ENCODE data around the gene PRKG1. TPM values are rescaled to one million over a fixed set of nuclear protein-coding genes. Genes with fewer than 3 reads are reported as not detected.

PRKG1 gene
- total RNA-seq, 1 donor from 2014 or later: 26.4 TPM

DNA sequence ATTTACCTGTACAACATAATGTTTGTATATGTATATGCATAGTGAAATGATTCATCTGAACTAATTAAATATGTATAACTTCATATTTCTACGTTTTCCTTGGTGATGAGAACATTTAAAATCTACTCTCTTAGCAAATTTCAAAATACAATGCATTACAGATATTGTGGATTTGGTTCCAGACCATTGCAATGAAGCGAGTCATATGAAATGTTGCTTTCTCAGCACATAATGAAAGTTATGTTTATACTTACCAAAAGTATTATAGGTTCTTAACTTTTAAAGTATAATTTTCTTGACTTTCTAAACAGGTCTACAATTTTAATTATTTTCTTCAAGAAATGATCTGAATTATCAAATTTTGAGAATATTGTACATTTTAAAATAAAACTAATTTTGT lies 435.9 kb downstream of the PRKG1 start:
- H3K27ac Mint-ChIP-seq: no peak overlapping the region
- H3K9me3 Mint-ChIP-seq: no peaks in the 10 kb centered on the region
- no peak overlapping the region for H3K9ac ChIP-seq
- no peaks in the 10 kb centered on the region for H3K27me3 ChIP-seq
- no peaks in the 10 kb centered on the region for H4K20me1 ChIP-seq (ENCODE audit: low read depth)
- H3K4me3 Mint-ChIP-seq: no peak overlapping the region
- no peak overlapping the region for H2AFZ ChIP-seq (replicated peaks)
- H3K36me3 Mint-ChIP-seq: no peaks in the 10 kb centered on the region
- H3K4me2 ChIP-seq: no peak overlapping the region
- H3K9me3 ChIP-seq (ENCODE audit: low read depth): no peaks in the 10 kb centered on the region
- H3F3A ChIP-seq (ENCODE audit: low read depth): no peaks in the 10 kb centered on the region
- no peaks in the 10 kb centered on the region for H3K79me2 ChIP-seq (ENCODE audit: low read depth)
- H3K27me3 Mint-ChIP-seq (ENCODE audit: insufficient read depth, low read depth): no peaks in the 10 kb centered on the region
- H3K4me1 Mint-ChIP-seq: no peaks in the 10 kb centered on the region
- TF ChIP-seq, protein P1, sequence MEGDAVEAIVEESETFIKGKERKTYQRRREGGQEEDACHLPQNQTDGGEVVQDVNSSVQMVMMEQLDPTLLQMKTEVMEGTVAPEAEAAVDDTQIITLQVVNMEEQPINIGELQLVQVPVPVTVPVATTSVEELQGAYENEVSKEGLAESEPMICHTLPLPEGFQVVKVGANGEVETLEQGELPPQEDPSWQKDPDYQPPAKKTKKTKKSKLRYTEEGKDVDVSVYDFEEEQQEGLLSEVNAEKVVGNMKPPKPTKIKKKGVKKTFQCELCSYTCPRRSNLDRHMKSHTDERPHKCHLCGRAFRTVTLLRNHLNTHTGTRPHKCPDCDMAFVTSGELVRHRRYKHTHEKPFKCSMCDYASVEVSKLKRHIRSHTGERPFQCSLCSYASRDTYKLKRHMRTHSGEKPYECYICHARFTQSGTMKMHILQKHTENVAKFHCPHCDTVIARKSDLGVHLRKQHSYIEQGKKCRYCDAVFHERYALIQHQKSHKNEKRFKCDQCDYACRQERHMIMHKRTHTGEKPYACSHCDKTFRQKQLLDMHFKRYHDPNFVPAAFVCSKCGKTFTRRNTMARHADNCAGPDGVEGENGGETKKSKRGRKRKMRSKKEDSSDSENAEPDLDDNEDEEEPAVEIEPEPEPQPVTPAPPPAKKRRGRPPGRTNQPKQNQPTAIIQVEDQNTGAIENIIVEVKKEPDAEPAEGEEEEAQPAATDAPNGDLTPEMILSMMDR (IDR thresholded peaks at IDR 0.05): no peak
- no peak overlapping the region for H3K27ac ChIP-seq
- H3K4me1 ChIP-seq: no peaks in the 10 kb centered on the region
- no peaks in the 10 kb centered on the region for H3K36me3 ChIP-seq
- H3K4me3 ChIP-seq: no peak overlapping the region
- DNase-seq (ENCODE audit: low spot score): no peak

DNA sequence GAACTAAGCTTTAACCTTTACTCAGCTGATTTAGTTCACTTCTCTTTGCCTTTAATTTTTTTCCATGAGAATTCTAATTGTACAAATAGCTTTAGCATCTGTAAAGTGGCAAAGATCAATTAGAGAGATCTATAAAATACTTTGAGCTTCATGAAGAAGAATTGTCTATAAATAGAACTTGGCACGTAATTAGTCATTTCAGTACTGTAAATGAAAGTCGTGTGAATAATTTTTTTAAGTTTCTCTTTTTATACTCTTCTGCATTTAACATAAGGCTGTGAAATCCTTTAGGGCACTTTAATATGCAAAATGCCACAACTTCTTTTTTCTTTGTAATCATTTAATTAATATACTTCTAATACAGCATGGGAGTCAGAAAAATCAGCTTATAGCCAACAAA lies 447.3 kb downstream of the PRKG1 start:
- Histone ChIP-seq H3K4me2 (no peak overlapping the region), H3K4me1 (peaks cover 3% of the 10 kb centered on the region), H2AFZ (replicated peaks) (no peak overlapping the region), H3K4me3 (no peak overlapping the region), H4K20me1 (ENCODE audit: low read depth) (no peaks in the 10 kb centered on the region), H3K36me3 (peaks cover 4% of the 10 kb centered on the region), H3K79me2 (ENCODE audit: low read depth) (no peaks in the 10 kb centered on the region), H3K9ac (no peak overlapping the region), H3K27ac (no peak overlapping the region), H3K9me3 (ENCODE audit: low read depth) (no peaks in the 10 kb centered on the region), H3K27me3 (no peaks in the 10 kb centered on the region), H3F3A (ENCODE audit: low read depth) (peaks cover 2% of the 10 kb centered on the region)
- no peak overlapping the region for H3K4me3 Mint-ChIP-seq
- TF ChIP-seq EZH2phosphoT487 (IDR thresholded peaks at IDR 0.05): no peak
- no peak for TF ChIP-seq EZH2 (IDR thresholded peaks at IDR 0.05)
- TF ChIP-seq, protein P1 (IDR thresholded peaks at IDR 0.05): no peak
- H3K27ac Mint-ChIP-seq: no peak overlapping the region
- no peaks in the 10 kb centered on the region for H3K27me3 Mint-ChIP-seq (ENCODE audit: insufficient read depth, low read depth)
- H3K9me3 Mint-ChIP-seq: no peaks in the 10 kb centered on the region
- H3K4me1 Mint-ChIP-seq: no peaks in the 10 kb centered on the region
- DNase-seq (ENCODE audit: low spot score): no peak
- no peaks in the 10 kb centered on the region for H3K36me3 Mint-ChIP-seq

DNA sequence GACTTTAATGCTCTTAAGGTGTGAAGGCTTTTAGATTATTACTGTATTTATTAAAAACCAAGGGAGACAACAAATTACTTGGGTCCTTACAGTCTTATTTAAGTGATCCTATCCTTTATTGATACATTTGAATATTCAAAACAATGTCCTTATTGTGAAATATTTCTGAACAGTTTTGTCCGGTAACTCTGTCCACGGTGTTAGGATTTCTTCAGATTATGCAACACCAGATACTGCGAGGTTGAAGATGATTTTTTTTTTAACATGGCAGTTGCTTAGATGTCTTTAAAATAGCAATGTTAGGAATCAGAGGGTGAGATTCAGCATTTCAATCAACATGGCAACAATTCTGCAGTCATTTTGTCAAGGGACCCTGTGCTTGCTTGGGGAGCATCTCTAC lies 448.6 kb downstream of the PRKG1 start:
- DNase-seq (ENCODE audit: low spot score): no peak
- H2AFZ ChIP-seq (replicated peaks): no peak overlapping the region
- no peaks in the 10 kb centered on the region for H3K27me3 ChIP-seq
- H3K79me2 ChIP-seq (ENCODE audit: low read depth): no peaks in the 10 kb centered on the region
- Mint-ChIP-seq H3K4me3 (no peak overlapping the region), H3K27ac (no peak overlapping the region), H3K4me1 (peaks cover 7% of the 10 kb centered on the region), H3K27me3 (ENCODE audit: insufficient read depth, low read depth) (no peaks in the 10 kb centered on the region), H3K9me3 (no peaks in the 10 kb centered on the region), H3K36me3 (no peaks in the 10 kb centered on the region)
- no peak overlapping the region for H3K27ac ChIP-seq
- no peaks in the 10 kb centered on the region for H3K9me3 ChIP-seq (ENCODE audit: low read depth)
- no peaks in the 10 kb centered on the region for H3K36me3 ChIP-seq
- peaks cover 7% of the 10 kb centered on the region for H3F3A ChIP-seq (ENCODE audit: low read depth)
- no peak overlapping the region for H3K9ac ChIP-seq
- H4K20me1 ChIP-seq (ENCODE audit: low read depth): no peaks in the 10 kb centered on the region
- TF ChIP-seq EZH2 (IDR thresholded peaks at IDR 0.05) (no peak), EZH2phosphoT487 (IDR thresholded peaks at IDR 0.05) (no peak)
- TF ChIP-seq, protein P1 (IDR thresholded peaks at IDR 0.05): no peak
- H3K4me2 ChIP-seq: no peak overlapping the region
- H3K4me3 ChIP-seq: no peak overlapping the region
- H3K4me1 ChIP-seq: peaks cover 16% of the 10 kb centered on the region

DNA sequence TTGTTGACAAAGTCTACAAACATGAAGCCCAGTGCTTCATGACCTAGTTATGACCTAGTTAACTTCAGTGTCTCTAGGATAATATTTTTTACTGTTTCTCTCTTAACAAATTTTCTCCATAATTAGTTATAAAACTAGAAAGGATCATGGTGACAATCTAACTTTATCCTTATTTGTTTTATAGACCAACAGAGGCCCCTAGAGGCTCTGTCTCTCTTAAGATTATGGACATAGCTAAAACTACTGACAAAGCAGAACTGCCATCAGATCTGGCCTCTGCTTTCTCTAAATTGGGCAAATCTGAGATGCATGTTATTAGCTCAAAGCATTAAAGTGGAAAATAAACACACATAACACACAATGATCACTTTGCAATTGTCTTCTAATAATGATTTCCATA lies 449.2 kb downstream of the PRKG1 start:
- H3K79me2 ChIP-seq (ENCODE audit: low read depth): no peaks in the 10 kb centered on the region

More for the DNA sequence above, 449.2 kb downstream of the PRKG1 start:
- Mint-ChIP-seq H3K27ac (no peak overlapping the region), H3K4me1 (peaks cover 10% of the 10 kb centered on the region), H3K27me3 (ENCODE audit: insufficient read depth, low read depth) (no peaks in the 10 kb centered on the region), H3K36me3 (no peaks in the 10 kb centered on the region), H3K4me3 (no peak overlapping the region), H3K9me3 (no peaks in the 10 kb centered on the region)
- Histone ChIP-seq H4K20me1 (ENCODE audit: low read depth) (no peaks in the 10 kb centered on the region), H3K9me3 (ENCODE audit: low read depth) (no peaks in the 10 kb centered on the region), H3K4me2 (no peak overlapping the region), H3K27ac (no peak overlapping the region), H3K27me3 (no peaks in the 10 kb centered on the region), H3F3A (ENCODE audit: low read depth) (peaks cover 7% of the 10 kb centered on the region), H3K4me1 (peaks cover 22% of the 10 kb centered on the region), H3K36me3 (no peaks in the 10 kb centered on the region), H3K9ac (no peak overlapping the region), H3K4me3 (no peak overlapping the region), H2AFZ (replicated peaks) (no peak overlapping the region)
- TF ChIP-seq, protein P1 (IDR thresholded peaks at IDR 0.05): no peak
- TF ChIP-seq EZH2phosphoT487 (IDR thresholded peaks at IDR 0.05) (no peak), EZH2 (IDR thresholded peaks at IDR 0.05) (no peak)
- DNase-seq (ENCODE audit: low spot score): no peak
